Measurements from ENCODE around the gene FAM168A.
"Not testable (repeated sequence)": the region's sequence is repeated elsewhere in the genome, so short reads cannot be mapped to it uniquely, and the experiment has no call there.

FAM168A gene

DNA sequence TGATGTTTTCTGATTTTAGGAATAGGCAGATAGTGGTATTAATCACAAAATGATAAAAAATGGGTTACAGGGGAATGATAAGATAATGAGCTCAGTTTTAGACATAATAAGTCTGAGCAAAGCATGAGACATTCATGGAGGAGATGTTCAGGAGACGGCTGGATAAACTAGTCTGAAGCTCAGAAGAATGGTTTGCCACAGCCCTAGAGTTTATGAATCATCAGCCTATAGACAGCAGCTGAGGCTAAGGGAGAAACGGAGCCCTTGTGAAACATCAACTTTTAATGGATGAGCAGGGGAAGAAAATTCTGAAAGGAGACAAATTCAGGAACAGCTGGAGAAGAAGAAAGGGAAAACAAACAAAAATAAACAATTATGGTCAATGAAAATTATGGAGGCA lies 134.6 kb downstream of the FAM168A start:
- in situ Hi-C loops (cut with HindIII; ENCODE audit: low pct_ligation_motif_present, low pct_unique_long_range_greater_than_20kb, low sequenced_read_pairs): no loop called here
- no peak for DNase-seq

DNA sequence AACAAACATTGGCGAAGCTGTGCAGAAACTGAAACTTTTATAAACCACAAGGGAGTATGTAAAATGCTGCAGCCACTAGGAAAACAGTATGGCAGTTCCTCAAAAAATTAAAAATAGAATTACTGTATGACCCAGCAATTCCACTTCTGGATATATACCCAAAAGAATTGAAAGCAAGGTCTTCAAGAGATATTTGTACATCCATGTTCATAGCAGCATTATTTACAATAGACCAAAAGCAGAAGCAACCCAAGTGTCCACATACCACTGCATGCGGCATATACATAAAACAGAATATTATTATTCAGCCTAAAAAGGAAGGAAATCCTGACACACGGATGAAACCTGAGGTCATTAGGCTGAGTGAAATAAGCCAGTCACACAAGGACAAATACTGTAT lies 135.9 kb downstream of the FAM168A start:
- in situ Hi-C loops (cut with HindIII; ENCODE audit: low pct_ligation_motif_present, low pct_unique_long_range_greater_than_20kb, low sequenced_read_pairs): no loop called here
- no peak for DNase-seq

DNA sequence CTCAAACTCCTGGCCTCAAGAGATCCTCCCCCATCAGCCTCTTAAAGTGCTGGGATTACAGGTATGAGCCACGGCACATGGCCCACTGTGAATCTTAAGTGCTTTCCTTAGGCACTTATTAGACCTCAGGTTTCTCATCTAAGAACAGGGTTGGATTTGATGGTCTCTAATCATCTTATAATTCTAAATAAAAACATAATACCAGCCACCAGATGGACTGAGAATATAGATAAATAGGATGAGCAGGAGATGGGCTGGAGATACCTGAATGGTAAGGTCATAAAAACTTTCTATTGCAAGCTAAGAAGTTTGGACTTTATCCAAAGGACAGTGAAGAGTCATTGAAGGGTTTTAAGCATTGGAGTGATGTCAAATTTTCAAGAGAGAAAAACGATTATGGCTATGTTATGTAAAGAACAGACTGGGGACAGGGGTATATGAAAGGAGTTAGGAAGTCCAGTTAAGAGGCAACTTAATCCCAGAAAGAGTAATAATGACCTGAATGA lies 136.5 kb downstream of the FAM168A start:
- no peak for DNase-seq
- in situ Hi-C loops (cut with HindIII; ENCODE audit: low pct_ligation_motif_present, low pct_unique_long_range_greater_than_20kb, low sequenced_read_pairs): no loop called here

DNA sequence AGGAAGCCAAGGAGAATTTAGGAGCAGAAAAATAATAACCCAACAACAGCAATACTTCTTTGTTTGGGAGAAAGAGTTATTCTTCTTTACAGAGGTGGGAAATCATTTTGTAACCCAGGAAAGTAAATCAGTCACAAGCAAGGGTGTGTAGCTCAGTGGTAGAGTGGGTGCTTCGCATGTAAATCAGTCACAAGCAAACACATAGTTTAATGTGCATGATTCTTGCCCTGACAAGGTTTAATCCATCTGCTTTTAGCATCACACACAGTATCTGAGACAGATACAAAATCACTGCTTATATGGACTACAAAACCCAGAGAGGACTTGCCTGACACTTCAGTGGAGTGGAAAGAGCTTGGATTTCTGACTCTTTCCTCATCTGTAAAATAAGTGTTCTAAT lies 139.7 kb downstream of the FAM168A start:
- in situ Hi-C loops (cut with HindIII; ENCODE audit: low pct_ligation_motif_present, low pct_unique_long_range_greater_than_20kb, low sequenced_read_pairs): no loop called here
- DNase-seq: no peak

DNA sequence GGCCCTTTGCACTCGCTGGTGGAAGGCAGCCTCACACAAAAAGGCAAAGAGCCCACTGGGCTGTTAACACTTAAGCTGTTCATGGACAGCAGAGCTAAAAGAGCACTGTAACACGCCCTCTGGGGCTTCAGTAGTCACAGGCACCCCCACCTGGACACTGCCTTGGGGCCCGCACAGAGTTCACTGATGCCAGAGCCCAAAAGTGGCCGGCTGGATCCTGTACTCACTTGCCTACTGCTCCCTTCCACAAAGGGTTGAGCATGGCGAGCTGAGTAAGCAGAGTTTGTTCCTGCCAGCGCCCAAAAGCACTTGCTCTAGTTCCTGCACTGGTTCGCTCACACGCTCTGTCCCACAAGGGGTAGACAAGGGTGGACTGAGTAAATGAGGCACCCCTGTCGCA lies 142.9 kb downstream of the FAM168A start:
- DNase-seq: no peak
- in situ Hi-C loops (cut with HindIII; ENCODE audit: low pct_ligation_motif_present, low pct_unique_long_range_greater_than_20kb, low sequenced_read_pairs): no loop called here

DNA sequence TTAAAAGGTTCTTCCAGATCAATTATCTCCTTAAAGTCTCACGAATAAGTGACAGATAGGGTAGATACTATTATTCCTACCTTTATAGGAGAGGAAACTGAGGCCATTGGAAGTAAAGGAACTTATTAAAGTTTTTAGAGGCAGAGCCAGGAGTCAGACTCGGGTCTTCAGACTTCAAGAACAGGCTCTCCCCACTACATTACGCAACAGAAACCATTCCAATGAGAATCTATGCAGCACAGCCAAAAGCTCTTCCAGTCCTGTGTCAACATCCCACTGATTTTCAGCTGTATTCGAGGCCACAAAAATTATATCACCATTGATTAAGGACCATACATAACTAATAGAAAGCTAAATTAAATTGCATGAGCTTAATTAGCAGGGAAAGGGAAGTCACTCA lies 144.3 kb downstream of the FAM168A start:
- in situ Hi-C loops (cut with HindIII; ENCODE audit: low pct_ligation_motif_present, low pct_unique_long_range_greater_than_20kb, low sequenced_read_pairs): no loop called here
- DNase-seq: no peak

DNA sequence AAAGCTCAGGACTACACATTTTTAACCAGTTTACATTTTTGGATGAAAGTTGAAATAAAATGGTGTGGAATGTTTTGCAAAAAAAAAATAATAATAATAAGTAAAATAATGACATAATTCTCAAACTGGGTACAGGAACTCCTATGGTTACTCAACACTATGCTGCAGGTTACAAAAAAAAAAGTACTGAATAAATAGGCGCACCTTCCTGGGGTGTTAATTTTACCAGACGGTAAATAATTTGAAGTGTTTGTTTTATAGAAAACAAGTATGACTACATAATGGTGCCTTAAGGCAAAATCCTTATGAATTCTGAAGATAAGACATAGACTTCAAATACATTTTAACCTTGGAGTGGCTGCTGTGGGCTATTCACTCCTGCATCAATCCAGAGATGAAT lies 145.2 kb downstream of the FAM168A start:
- in situ Hi-C loops (cut with HindIII; ENCODE audit: low pct_ligation_motif_present, low pct_unique_long_range_greater_than_20kb, low sequenced_read_pairs): no loop called here
- DNase-seq: no peak

DNA sequence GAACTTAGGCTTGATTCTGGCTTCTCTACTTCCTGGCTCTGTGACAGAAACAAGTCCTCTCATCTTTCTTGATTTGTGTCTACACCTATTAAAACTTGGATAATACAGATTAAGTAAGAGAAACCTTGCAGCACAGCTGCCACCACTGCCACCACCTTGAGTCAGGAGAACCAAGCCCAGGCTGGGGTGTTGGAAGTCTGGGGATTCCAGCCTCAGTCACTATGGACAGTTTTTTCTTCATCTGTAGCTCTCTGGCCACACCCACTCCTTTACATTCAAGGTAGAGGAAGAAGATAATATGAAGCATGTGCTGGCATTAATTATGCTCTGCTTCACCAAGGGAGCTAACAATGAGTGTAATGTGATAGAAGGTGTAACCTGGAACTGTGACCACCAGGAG lies 146.0 kb downstream of the FAM168A start:
- no peak for DNase-seq
- in situ Hi-C loops (cut with HindIII; ENCODE audit: low pct_ligation_motif_present, low pct_unique_long_range_greater_than_20kb, low sequenced_read_pairs): no loop called here

DNA sequence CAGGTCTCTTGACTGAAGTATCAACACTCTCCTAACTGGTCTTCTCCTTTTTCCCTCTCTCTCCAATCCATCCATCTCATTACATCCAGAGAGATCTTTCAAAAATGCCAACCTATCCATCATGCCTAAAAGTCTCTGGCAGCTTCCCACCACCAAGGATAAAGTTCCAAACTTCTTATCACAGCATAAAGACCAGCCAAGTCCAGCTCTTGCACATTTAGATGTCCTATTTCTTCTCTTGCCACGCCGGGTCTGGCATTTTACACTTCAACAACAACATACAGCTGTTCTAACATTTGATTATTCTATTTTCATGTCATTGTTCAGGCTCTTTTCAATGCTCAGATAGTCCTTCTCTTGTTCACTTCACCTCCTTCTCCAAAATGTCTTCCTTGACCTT lies 151.1 kb downstream of the FAM168A start:
- DNase-seq: no peak
- in situ Hi-C loops (cut with HindIII; ENCODE audit: low pct_ligation_motif_present, low pct_unique_long_range_greater_than_20kb, low sequenced_read_pairs): no loop called here

DNA sequence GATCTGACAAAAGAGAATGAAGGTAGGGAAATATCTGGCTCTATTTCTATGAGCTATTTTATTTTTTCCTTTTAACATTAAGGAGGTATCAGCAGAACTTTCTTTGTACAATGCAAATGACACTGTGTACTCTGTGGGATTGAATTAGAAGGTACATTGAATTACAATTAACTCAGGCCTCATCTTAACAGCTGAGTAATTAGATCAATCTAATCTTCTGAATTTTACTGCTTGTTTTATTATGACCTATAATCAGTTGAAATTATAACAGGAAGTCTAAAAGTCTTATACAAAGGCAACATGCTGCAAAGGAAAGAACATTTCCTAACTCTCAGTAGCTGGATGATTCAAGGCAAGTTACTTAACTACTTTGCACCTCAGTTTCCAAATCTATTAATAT lies 151.9 kb downstream of the FAM168A start:
- in situ Hi-C loops (cut with HindIII; ENCODE audit: low pct_ligation_motif_present, low pct_unique_long_range_greater_than_20kb, low sequenced_read_pairs): no loop called here
- no peak for DNase-seq

DNA sequence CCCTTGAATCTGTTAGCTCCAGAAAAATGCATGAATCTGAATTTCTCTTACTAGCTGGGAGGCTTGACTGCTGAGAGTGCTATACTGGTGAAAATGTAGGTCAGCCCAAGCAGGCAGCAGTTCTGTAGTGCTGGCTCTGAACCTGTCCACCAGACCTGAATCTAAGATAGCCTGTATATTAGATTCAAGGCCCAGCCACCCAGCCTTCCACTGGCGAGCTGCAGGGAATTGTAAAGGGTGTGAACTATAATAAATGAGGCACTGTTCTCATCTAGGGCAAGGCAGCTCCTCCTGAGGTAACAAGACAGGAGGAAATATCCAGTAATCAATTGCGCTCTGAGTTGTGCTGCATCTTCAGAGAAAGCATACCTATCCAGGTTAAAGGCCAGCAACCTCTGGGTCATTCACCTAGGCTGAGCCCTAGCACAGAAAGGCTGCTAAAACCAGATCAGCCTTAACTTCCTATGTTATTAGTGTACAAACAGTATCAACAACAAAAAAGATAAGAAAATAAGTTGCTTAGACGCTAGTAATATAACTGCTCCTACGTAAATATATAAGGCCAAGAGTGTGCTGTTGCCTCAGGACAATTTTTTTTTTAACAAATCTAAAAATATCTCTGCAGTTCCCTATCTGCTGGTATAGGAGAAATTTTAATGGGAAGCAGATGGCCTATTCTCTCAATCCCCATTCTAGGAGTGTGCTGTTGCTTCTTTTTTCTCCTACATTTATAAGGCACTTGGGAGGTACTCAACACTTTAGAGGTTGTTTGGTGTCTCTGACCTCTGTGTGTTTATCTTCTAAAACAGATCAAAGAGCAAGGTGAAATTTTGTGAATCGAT lies 158.7 kb downstream of the FAM168A start:
- in situ Hi-C loops (cut with HindIII; ENCODE audit: low pct_ligation_motif_present, low pct_unique_long_range_greater_than_20kb, low sequenced_read_pairs): no loop called here
- DNase-seq: no peak

DNA sequence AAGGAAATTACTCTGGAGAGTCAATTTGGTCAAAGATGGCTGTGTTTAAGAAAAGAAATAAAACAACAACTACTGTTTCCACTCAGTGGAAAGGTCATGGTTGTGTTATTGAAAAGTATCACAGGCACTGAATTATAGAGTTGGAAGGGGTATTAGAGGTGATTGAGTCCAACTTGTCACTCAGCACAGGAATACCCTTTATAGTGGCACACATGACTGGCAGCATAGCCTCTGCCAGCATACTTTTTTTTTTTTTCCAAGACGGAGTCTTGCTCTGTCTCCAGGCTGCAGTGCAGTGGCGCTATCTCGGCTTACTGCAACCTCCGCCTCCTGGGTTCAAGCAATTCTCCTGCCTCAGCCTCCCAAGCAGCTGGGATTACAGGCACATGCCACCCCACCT lies 161.1 kb downstream of the FAM168A start:
- in situ Hi-C loops (cut with HindIII; ENCODE audit: low pct_ligation_motif_present, low pct_unique_long_range_greater_than_20kb, low sequenced_read_pairs); DNase-seq: not testable (repeated sequence)

DNA sequence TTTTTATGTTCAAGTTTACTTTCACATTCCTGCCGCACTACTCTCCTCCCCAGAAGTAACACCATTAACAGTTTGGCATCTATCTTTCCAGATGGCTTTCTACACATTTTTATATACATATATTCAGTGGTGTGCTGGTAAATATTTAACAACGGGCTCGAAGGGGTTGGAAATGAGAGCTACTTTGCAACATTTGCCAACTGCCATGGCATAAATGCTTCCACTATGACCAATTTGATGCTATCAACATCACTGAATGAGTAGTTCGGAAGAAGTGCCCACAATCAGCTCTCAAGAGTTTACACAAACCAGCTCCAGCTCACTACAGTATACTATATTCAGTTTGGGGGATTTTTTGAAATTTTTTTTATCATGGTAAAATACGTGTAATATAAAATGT lies 166.5 kb downstream of the FAM168A start:
- DNase-seq: no peak
- in situ Hi-C loops (cut with HindIII; ENCODE audit: low pct_ligation_motif_present, low pct_unique_long_range_greater_than_20kb, low sequenced_read_pairs): no loop called here

DNA sequence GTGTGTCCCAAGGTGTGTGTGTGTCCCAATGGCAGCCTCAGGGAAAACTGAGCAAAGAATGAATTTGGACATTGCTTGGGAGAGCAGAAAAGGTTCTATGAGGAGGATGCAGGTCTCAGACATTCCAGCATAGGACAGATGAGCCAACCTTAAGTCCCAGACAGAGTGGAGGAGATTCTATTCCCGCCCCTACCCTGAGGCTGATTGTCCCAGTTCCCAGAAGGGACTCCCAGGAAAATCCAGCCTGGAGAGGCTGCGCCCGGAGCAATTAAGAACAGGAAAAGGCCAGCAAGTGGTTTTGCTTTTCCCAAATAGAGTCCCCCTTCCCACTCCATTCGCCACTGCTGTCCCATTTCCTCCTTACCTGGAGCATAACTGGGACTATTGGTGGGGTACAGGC lies 167.6 kb downstream of the FAM168A start:
- in situ Hi-C loops (cut with HindIII; ENCODE audit: low pct_ligation_motif_present, low pct_unique_long_range_greater_than_20kb, low sequenced_read_pairs): no loop called here
- no peak for DNase-seq

DNA sequence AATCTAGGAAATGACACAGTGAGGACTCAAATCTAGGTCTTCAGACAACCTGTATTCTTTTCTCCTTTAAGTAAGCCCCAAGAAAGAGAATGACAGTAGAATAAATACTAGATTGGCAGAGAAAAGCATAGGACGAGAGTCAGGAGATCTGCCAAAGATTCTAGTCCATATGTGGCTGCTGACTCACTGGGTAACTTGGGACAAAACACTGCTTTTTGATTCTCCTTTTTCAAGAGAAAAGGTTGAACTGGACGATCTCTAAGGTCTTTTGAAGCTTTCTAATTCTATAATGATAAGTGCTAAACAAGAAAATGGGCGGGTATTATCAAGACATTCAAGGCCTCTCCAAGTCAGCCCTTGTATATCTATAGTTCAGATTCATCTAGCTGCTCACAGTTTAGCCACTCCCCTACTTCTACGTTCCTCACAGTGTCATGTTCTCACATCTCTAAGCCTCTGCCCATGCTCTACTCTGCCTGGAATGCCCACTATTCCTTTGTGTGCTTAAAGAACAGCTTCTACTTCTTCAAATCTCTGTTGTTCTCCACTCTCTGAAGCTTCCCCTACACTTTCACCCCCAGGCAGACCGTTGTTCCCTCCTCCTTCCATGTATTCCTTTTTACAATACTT lies 168.7 kb downstream of the FAM168A start:
- DNase-seq: no peak
- in situ Hi-C loops (cut with HindIII; ENCODE audit: low pct_ligation_motif_present, low pct_unique_long_range_greater_than_20kb, low sequenced_read_pairs): no loop called here

DNA sequence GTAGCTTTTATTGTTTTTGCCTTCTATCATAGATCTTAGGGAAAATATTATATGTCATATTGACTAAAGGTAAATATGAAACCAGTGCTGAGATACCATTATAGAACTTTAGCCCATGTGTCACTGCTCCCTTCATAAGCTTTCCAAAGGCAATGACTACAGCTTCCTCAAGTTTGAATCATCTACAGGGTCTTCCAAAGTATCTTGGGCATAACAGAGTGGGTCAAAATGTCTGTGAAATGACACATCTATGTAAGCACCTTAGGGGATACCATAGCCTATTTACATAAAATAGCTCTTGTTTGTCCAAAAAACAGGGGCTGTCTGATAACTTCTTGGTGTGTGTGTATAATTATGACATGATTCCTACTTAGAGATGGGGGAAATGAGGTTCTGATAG lies 169.2 kb downstream of the FAM168A start:
- in situ Hi-C loops (cut with HindIII; ENCODE audit: low pct_ligation_motif_present, low pct_unique_long_range_greater_than_20kb, low sequenced_read_pairs): no loop called here
- no peak for DNase-seq

DNA sequence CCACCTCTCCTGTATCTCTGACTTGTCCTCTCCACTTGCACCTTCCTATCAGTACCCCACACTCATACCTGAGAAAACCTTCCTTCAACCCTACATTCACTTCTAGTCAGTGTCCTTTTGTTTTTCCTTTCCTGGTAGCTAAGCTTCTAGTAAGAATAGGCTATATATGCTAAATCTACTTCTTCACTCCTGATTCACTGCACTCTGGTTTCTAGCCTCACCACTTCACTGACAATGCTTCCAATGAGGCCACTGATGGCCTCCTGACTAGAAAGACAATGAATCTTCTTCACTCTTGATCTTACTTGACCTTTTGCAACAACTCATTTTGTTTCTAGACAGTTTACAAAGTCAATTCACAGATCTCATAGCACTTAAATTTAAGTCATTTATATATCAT lies 169.7 kb downstream of the FAM168A start:
- in situ Hi-C loops (cut with HindIII; ENCODE audit: low pct_ligation_motif_present, low pct_unique_long_range_greater_than_20kb, low sequenced_read_pairs): no loop called here
- DNase-seq: no peak

DNA sequence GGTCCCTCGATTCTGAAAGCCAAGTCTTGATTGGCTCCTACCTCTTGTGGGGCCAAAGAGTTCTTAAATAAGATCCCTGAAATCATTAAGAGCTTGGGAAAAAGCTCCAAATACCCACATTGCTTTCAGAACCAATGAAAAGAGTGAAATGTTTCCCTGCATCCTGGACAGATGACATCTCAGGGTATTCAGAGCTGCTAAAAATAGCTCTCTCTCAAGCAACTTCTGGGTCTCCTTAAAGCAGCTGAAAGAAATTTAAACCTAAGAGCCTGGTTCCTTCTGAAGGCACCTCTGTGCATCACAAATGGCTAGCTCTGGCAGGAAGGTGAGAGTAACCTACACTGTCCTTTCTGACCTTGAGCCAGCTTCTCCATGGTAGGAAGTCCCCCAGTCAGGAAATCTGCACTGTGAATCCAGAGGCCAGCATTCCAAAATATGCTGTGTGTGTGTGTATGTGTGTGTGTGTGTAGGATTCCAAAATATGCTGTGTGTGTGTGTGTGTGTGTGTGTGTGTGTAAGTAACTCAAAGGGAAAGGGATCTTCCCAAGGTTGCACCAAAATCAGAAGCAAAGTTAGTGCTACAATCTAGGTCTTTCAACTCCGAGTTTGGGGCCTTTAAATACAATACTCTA lies 171.6 kb downstream of the FAM168A start:
- no peak for DNase-seq
- in situ Hi-C loops (cut with HindIII; ENCODE audit: low pct_ligation_motif_present, low pct_unique_long_range_greater_than_20kb, low sequenced_read_pairs): no loop called here

DNA sequence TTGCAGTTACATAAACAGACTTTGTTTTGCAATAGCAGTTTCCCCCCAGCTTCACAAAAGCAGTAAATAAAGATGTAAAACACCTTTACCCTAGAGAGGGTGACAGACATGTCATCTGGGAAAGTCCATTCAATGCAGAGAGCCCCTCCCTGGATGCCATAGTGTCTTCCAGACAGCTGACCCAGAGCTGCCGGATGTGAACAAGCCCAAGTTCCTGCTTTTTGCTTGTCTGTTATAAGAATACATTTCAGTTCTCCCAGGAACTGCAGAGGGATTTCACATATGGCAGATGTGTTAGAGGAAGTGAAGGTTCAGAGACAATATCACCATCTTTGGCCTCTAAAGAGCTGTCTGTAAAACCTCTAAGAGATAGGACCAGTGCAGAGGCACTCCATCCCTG lies 172.8 kb downstream of the FAM168A start:
- in situ Hi-C loops (cut with HindIII; ENCODE audit: low pct_ligation_motif_present, low pct_unique_long_range_greater_than_20kb, low sequenced_read_pairs): no loop called here
- no peak for DNase-seq

DNA sequence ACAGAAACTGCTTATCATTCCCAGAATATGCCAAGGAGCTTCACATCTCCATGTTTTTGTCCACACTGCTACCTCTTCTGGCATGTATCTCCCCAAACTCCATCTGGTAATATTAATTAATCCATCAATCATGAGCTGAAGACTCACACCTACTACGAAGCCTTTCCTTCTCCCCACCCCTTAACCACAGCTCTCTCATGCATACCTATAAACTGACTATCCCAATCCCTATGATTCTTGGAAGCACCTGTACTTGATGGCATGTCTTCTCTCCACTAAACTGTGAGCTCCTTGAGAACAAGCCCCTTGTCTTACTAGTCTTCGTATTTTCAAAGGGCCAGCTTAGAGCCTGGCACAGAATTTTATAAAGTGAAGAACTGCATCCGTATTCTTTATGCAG lies 174.4 kb downstream of the FAM168A start:
- no peak for DNase-seq
- in situ Hi-C loops (cut with HindIII; ENCODE audit: low pct_ligation_motif_present, low pct_unique_long_range_greater_than_20kb, low sequenced_read_pairs): no loop called here

Measured in ACHN (cell line).